ENCODE measurements around the gene PSMB2.
A peak's percentile ranks its signal among the peaks of the same experiment; 100 is the strongest.
"Not testable (repeated sequence)": the region's sequence is repeated elsewhere in the genome, so short reads cannot be mapped to it uniquely, and the experiment has no call there.

PSMB2 gene

DNA sequence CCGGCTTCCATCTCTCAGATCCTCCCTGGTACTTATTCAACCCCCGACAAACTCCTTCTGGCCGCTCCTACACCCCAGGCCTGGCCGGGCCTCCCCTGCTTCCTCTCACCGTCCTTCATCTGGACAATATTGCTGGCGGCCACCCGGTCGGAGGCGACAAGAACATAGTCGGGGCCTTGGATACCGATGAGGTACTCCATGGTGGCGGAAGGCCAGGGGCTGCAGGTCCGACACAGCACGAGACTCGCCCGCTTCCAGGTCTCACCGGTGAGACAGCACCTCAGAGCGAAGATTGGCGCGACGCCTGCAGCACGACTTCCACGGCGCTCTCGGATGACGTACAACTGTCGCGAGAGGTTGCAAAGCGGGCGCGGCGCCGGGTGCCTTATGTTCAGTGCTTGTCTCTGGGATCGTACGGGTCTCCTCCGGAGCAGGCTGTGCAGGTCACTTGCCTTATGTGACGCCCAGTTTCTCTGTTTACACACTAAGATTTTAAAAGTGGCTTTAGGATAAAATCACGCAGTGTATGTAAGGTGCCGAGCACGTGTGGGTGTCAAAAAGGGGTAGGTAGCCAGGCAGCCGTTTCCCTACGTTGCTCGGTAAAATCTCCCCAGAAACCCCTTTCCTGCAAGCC is at the start of gene PSMB2:
Gene PSMB2 (minus strand): TSS at position 294 of the 634 bp plus-strand sequence. CDS start 94 bp downstream, at position 200.
- DNase-seq = peak; percentile 97

DNA sequence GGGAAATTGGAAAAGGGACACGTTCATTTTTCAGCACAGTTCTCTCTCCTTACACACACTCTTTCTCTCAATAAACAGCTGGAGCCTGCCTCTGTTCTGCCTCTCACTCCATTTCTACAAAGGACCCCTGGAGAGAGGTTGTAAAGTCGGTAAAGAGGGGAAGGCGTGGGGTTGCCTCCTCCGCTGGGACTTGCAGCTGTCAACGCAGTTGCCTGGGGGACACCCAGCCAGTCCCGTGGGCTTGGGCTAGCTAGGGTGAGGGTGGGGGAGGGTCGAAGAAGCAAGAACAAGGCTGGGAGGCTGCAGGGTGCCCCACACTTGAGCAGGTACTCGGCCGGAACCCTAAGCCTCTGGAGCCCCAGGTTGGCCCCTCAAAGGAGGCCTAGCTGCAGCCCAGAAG is 49.8 kb upstream of the PSMB2 start:
- DNase-seq = no peak

DNA sequence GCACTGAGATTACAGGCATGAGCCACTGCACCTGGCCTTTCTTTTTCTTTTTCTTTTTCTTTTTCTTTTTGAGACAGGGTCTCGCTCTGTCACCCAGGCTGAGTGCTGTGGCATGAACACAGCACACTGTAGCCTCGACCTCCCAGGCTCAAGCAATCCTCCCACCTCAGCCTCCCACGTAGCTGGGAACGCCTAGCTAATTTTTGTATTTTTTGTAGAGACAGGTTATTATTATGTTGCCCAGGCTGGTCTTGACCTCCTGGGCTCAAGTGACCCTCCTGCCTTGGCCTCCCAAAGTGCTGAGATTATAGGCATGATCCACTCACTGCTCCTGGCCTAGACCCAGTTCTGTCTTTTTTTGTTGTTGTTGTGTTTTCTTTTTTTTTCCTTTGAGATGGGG is 48.8 kb upstream of the PSMB2 start:
- DNase-seq = not testable (repeated sequence)

DNA sequence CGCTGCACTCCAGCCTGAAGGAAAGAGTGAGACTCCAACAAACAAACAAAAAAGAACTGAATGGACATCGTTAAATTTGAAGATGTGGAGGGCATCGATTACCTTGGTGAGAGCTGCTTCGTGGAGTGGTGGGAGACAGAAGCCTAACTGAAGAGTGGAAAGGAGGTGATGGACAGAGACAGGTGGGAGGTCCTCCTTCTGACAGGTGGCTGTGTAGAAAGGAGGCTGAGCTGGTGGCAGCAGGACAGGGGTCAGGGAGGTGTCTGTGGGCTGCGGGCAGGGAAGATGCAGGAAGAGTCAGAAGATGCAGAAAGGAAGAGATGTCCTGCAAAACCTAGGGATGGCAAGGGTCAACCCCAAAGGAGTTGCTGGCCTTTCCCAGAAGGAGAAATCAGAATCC is 46.8 kb upstream of the PSMB2 start:
- DNase-seq = no peak

DNA sequence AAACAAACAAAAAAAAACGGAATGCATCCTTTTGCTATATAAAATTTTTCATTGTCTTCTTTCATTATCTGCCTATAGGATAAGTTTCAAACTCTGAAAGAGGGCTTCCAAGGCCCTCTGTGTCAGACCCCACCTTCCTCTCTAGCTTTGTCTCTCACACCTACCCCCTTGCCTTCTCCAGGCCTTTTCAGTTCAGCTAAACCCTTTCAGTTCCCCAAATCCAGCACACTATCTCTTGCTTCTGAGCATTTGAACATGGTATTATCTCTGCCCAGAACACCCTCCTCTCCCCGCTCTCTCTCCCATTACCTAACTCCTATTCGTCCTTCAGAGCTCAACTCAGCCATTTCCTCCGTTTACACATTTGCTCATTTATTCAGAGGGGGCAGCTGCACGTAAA is 41.7 kb upstream of the PSMB2 start:
- no peak for DNase-seq

DNA sequence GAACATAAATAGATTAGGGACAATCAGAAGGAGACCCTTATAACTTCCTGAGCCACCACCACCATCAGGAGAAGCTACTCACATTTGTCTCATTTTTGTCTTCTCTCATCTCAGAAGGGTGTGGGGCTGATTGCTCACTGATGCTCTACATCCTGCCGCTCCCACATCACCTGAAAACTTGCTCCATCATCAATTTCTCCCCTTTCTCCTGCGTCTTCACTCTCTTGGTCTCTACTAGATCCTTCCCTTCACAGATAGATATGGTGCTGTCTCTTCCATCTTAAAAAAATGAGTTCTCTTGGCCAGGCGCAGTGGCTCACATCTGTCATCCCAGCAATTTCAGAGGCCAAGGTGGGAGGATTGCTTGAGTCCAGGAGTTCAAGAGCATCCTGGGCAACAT is 38.9 kb upstream of the PSMB2 start:
- no peak for DNase-seq

DNA sequence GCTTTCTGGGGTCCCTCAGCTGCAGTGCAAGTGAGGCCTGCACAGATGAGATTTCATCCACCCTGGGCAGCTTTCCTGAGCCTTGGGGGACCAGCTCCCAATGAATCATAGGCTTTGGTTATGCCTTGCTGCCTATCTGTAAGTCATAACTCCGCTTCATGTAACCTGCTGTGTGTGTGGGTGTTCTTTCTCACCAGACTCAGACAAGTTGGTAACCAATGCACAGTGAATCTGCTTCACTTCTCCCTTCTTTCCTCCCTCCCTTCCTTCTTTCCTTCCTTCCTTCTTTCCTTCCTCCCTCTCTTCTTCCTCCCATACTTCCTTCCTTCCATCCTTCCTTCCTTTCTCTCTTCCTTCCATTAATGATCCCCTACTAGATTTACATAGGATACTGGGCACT is 34.4 kb upstream of the PSMB2 start:
- no peak for DNase-seq

DNA sequence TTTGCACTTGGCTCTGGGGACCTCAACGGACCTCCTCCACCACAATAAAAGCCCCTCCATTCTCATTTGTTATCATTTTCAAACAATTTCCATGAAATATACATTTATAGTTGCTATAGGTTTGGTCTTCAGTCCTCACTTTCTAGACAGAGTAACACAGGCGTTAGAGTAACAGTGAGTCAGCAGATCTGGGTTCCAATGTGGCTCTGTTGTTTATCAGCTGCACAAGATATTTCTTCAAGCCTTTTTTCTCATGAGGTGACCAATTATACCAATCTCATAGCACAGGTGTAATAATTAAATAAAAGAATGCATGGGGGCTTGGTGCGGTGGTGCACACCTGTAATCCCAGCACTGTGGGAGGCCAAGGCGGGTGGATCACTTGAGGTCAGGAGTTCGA is 32.8 kb upstream of the PSMB2 start:
- no peak for DNase-seq

DNA sequence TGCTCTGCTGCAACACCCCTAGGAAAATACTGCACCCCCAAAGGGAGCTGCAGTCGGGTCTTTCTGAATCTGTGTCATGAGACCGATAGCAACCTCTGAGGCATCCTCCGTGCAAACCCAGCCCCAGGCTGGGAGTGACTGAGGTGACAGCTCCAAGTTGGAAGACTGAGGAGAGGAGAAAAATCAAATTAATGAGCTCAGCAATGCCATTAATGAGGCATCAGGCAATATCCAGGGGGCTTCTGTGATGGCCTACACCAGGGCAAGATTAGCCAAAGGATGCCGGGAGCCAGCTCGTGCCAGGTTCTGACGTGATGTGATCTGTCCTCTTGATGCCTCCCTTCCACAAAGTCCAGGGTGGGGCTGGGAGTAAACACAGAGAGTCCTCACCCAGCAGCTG is 30.8 kb upstream of the PSMB2 start:
- DNase-seq = no peak

DNA sequence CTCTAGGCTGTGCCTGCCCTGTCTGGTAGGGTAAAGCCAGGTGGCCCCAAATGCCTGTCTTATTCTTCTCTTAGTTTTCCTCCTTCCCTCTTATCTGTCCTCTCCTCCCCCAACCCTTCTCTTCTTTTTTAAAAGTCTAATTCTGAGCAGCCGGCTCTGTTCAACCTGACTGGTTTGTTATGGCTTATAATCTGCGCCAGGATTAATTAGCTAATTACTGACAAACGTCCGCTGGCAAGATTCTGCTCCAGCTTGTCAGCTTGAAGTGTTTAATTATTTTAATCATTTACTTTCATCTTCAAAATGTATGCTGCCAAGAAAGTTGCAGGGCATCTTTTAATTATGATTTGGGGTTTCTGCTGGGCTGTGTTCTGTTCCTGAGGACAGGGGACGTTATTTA is 27.2 kb upstream of the PSMB2 start:
- DNase-seq = no peak

DNA sequence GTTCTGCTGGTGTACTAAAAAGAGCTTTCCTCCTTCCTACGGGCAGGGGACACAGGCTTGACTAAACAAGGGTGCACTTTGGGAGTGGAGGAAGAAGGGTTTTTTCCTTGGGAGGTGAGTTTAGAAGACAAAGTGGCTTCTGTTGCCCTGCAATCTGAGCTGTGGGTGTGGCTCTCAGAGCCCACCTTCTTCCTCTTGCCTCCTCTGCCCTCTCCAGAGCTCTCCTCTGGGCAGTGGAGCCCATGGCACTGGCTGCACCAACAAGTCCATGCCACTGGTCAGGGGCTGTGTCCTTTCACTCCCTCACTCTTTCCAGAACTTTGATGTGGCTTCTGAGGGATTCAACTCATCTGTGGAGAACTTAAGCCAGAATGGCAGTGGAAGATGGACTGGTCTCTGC is 25.6 kb upstream of the PSMB2 start:
- no peak for DNase-seq

DNA sequence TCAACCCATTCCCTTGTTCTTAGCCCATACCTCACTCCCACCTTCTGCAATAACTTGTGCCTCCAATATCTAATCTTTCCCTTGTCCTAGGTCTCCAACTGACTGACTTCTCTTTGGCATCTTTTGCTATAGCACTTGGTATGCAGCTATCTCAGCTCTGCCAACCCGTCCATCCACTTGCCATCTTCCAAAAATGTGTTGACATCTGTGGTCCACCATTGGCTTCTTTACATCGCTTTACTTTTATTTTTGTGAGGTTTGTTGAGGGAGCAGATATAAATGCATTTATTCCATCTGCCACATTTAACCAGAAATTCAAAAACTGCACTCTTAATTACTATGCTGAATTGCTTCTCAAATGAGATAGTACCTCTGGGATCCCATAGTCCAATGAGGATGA is 24.9 kb upstream of the PSMB2 start:
- no peak for DNase-seq

DNA sequence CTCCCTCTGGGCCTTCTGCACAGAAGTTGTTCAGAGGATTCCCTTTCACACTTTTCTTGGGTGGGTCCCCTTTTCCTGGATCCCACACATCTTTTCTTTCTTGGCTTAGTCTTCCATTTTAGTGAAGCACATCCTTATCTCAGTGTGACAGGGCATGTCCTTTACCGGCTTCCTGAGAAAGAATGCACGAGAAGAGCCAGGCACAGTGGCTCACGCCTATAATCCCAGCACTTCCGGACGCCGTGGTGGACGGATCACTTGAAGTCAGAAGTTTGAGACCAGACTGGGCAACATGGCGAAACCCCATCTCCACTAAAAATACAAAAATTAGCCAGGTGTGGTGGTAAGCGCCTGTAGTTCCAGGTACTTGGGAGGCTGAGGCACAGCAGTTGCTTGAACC is 22.1 kb upstream of the PSMB2 start:
- DNase-seq = no peak

DNA sequence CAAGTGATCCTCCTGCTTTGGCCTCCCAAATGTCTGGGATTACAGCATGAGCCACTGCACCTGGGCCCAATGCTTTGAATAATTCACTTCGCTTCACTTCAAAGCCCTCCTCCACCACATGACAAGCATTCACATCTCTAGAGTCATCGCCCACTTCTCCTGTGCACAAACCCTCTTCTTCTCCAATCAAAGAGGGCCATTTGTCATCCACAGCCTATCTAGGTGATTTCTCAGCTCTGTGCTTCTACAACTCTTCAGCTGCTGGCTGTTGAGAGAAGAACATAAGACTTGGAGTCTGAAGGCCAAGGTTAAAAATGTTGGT is 20.1 kb upstream of the PSMB2 start:
- DNase-seq = no peak

DNA sequence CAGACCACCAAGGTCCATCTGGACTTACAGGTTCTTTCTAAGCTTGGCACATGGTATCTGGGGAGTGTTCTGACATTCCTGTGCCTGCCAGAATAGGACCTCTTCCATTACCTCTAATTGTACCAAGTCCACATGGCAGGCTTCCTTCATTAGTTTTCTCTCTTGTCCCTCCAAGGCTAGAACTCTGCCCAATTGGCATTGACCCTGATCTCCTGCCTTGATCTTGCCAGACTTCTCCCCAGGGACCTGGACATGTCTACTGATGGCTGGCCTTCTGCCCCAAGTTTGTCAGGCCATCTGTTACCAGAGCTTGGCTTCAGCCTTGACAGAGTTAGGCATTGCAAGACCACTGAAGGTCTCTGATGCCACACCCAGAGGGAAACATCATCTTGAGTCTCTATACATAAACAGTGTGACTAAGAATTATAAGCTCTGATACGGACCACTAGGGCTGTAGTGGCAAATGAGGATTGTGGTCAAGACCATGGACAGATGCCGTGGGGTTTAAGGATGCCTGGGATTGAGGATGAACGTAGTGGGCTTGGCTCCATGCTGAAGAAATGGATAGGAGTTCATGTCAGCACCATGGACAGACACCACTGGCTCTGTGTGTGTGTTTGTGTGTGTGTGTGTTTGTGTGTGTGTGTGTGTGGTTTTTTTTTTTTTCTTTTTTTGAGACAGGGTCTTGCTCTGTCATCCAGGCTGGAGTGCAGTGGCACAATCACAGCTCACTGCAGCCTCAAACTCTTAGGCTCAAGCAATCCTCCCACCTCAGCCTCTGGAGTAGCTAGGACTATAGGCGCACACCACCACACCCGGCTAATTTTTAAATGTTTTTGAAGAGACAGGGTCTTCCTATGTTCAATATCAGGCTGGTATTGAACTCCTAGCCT is 19.5 kb upstream of the PSMB2 start:
- no peak for DNase-seq

DNA sequence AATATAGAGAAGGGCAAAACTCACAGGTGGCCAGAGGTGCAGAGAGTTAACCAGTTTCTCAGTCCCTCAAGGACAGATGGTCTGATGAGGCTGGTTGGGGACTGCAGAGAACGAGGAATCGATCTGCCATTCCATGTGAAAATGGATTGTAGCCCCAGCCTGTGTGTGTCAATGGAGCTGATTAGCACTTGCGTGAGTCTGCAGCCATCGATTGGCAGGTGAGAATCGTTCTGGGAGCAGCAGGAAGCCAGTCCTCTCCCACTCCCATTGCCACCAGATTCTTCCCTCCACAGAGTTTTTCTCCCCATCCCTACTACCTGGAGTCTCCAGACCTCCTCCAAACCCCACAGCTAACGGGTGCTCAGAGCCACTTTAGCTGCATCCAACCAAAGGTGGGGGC is 18.3 kb upstream of the PSMB2 start:
- DNase-seq = no peak

DNA sequence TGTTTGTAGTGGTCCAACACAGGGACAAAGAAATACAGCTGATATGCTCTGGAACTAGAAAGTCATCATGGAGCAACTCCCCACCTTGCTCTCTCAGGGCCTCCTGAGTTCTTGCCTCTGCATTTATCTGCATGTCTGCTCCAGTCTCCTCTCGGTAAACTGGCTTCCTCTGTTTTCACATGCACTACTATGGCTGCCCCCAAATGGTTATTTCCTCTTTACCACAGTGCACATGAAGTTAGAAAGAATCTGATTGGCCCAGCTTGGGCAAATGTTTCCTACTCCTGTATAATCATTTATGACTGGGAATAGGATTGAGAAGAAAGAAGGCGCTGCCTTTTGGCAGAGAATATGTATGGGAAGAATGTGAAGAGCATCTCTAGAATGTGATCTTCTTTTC is 16.5 kb upstream of the PSMB2 start:
- DNase-seq = no peak

DNA sequence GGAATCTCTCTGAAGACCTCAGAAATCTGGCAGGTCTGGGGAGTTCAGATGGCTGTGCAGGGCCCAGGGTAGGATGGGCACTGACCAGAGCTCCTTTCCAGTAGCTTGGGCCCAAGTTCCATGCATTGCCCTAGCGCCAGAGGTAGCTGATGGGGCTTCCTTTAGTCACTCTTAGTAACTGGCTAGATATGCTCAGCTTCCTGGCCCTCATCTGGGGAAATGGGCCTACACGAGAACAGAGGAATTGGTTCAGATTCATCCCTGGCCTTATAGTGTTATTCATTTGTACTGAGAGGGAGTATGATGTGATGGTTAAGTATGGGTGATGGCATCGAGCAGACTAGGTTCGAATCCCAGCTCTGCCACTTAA is 15.5 kb upstream of the PSMB2 start:
- no peak for DNase-seq

DNA sequence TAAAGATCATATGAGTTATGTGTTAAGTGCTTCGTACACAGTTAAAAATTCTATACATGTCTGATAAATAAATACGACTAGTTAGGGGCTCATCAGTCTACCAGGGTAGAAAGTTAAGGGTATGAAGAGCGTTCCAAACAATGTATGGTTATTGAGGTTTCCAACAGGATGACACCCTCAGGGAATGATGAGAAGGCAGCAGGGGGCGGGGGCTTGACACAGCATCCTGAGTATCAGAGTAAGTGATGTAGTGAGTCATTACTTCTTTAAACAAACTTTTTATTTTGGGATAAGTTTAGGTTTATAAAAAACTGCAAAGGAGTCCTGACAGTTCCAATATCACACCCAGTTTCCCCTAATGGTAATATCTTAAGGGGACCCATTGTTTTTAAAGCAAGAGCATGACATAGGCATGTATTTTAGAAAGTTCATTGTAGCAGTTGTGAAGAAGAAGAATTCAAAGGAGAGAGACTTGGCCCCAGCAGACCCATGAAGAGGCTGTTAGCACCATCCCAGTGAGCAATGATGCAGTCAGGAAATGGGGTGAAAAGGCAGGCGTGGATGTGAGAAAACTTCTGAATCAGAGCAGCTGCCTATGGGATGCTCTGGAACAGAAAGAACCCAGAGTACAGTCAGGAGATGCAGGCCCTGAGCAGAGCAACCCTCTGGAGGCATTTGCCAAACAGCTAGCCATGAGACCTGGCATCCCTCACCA is 15.0 kb upstream of the PSMB2 start:
- no peak for DNase-seq

DNA sequence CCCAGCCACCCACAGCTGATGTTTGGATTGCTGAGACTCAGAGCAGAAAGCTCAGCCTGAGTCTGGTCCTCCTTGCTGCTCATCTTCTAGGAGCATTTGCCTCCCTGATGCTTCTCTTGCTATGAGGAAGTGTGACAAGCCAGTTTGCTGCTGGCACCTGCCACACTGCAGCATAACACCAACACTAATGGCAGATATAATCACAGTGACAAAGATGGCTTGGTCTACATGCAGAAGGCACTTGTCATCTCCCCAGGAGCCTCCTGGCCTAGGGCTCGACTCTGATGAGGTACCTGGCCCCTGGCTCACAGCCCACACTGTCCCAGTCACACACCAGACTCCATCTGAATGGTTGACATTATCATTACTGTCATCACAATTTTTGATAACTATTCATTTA is 13.9 kb upstream of the PSMB2 start:
- no peak for DNase-seq

DNA sequence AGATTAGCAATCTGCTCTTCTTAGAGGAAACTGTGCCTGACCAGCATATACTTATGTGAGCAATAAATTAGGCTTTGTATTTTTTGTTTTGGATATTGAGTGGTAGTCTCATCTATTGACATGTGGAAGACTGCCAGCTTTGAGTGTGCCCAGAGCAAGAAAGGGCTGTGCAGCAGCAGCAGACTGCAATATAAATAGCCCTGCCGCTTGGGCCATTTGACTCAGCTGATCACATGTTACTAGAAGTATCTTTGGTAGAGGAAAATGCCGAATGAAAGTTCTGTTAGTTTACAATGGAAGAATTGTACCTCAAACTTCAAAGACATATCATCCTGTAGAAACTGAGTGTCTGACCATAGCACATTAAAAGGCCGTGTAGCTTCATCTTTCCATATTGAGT is 9.1 kb upstream of the PSMB2 start:
- no peak for DNase-seq

DNA sequence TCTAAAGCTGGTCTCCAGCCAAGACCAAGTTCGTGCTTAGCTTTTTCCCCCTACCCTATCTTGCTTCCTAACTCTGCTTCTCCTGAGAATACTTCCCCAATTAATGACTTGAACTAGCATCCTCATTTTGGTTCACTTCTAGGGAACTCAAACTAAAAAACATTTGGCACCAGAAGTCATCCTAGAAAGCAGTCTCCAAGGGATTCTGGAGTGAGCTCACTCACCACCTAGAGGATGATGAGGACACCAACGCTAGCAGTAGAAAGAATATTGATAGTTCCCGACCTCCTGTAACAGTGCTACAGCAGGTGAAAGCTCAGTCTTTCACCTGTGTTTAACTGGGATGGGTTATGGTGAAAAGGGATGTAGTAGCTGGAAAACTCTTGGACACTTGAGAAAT is 4.7 kb upstream of the PSMB2 start:
- no peak for DNase-seq

DNA sequence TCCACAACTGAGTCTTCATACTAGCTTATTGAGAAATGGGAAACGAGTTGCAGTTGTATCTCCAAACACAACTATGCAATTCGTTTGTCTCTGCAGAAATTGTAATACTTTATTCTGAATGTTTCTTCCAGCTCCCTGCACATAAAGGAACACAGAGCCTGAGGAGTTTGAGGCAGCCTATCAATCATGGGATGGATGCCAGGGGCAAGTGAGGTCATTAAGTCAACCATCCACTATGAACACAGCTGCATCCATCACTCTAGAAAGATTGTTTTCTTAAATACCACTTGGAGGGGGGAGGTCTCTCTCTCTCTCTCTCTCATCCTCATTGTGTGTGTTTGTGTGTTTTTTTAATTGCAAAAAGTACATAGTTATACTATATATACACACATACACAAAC is 2.9 kb upstream of the PSMB2 start:
- no peak for DNase-seq

DNA sequence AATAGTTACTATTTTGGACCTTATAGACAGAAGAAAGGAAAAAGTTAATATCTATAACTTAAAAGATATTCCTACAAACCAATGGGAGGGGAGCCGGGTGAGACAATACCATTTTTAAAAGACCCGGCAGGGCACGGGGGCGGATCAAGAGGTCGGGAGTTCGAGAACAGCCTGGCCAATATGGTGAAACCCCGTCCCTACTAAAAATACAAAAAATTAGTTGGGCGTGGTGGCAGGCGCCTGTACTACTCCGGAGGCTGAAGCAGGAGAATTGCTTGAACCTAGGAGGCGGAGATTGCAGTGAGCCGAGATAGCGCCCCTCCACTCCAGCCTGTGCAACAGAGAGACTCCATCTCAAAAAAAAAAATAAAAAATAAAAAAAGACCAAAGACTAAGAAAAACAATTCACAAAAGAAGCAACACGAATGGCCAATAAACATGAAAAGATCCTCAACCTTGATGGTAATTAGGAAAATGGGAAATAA is 1.2 kb upstream of the PSMB2 start:
- no peak for DNase-seq

All from activated T-cell treated with anti-CD3 and anti-CD28 coated beads, Interleukin-2, amount 50 U/mL, for 1 hour (primary cell).